ENCODE results near the gene PHF14.
"Not testable (repeated sequence)": the region's sequence is repeated elsewhere in the genome, so short reads cannot be mapped to it uniquely, and the experiment has no call there.

Gene PHF14

GRCh38 chr7:10990748-10991147, 17.1 kb downstream of the PHF14 start:
- not testable (repeated sequence) for DNase-seq (ENCODE audit: low spot score)

- DNase-seq (ENCODE audit: low spot score): not testable (repeated sequence)
Measured at GRCh38 chr7:10995482-10996166, 22.0 kb downstream of the PHF14 start.

- DNase-seq (ENCODE audit: low spot score): no peak
Measured at GRCh38 chr7:10998996-10999757, 25.5 kb downstream of the PHF14 start.

GRCh38 chr7:11005202-11005601, 31.5 kb downstream of the PHF14 start:
- no peak for DNase-seq (ENCODE audit: low spot score)

GRCh38 chr7:11006291-11006690, 32.6 kb downstream of the PHF14 start:
- no peak for DNase-seq (ENCODE audit: low spot score)

GRCh38 chr7:11009631-11010030, 36.0 kb downstream of the PHF14 start:
- DNase-seq (ENCODE audit: low spot score): no peak

- no peak for DNase-seq (ENCODE audit: low spot score)
Measured at GRCh38 chr7:11021468-11021867, 47.8 kb downstream of the PHF14 start.

GRCh38 chr7:11026452-11027359, 53.0 kb downstream of the PHF14 start:
- DNase-seq (ENCODE audit: low spot score): no peak

- no peak for DNase-seq (ENCODE audit: low spot score)
Measured at GRCh38 chr7:11035661-11036060, 62.0 kb downstream of the PHF14 start.

GRCh38 chr7:11039974-11040373, 66.3 kb downstream of the PHF14 start:
- DNase-seq (ENCODE audit: low spot score): no peak

- DNase-seq (ENCODE audit: low spot score): no peak
Measured at GRCh38 chr7:11054033-11054432, 80.4 kb downstream of the PHF14 start.

- no peak for DNase-seq (ENCODE audit: low spot score)
Measured at GRCh38 chr7:11060893-11061292, 87.2 kb downstream of the PHF14 start.

- no peak for DNase-seq (ENCODE audit: low spot score)
Measured at GRCh38 chr7:11062110-11062509, 88.4 kb downstream of the PHF14 start.

- no peak for DNase-seq (ENCODE audit: low spot score)
Measured at GRCh38 chr7:11069591-11069990, 95.9 kb downstream of the PHF14 start.

GRCh38 chr7:11077816-11078215, 104.1 kb downstream of the PHF14 start:
- no peak for DNase-seq (ENCODE audit: low spot score)

- no peak for DNase-seq (ENCODE audit: low spot score)
Measured at GRCh38 chr7:11078247-11078834, 104.7 kb downstream of the PHF14 start.

- DNase-seq (ENCODE audit: low spot score): no peak
Measured at GRCh38 chr7:11079907-11080306, 106.2 kb downstream of the PHF14 start.

- DNase-seq (ENCODE audit: low spot score): no peak
Measured at GRCh38 chr7:11082121-11082520, 108.4 kb downstream of the PHF14 start.

- no peak for DNase-seq (ENCODE audit: low spot score)
Measured at GRCh38 chr7:11082552-11083213, 109.0 kb downstream of the PHF14 start.

- no peak for DNase-seq (ENCODE audit: low spot score)
Measured at GRCh38 chr7:11083214-11083568, 109.5 kb downstream of the PHF14 start.

GRCh38 chr7:11104578-11104977, 130.9 kb downstream of the PHF14 start:
- no peak for DNase-seq (ENCODE audit: low spot score)

GRCh38 chr7:11109659-11110058, 136.0 kb downstream of the PHF14 start:
- DNase-seq (ENCODE audit: low spot score): no peak

All from left forelimb (tissue), 1 donor.